CD4-positive, alpha-beta T cell treated with Interleukin-17A for 4 hours (primary cell): ENCODE results near the gene LY6G6C.

Experiments
- DNase-seq: peaks from one replicate; pipeline ENCODE4 v3.0.0-alpha.2; 2020; ENCODE audit warnings: mixed read lengths

Gene LY6G6C

DNA sequence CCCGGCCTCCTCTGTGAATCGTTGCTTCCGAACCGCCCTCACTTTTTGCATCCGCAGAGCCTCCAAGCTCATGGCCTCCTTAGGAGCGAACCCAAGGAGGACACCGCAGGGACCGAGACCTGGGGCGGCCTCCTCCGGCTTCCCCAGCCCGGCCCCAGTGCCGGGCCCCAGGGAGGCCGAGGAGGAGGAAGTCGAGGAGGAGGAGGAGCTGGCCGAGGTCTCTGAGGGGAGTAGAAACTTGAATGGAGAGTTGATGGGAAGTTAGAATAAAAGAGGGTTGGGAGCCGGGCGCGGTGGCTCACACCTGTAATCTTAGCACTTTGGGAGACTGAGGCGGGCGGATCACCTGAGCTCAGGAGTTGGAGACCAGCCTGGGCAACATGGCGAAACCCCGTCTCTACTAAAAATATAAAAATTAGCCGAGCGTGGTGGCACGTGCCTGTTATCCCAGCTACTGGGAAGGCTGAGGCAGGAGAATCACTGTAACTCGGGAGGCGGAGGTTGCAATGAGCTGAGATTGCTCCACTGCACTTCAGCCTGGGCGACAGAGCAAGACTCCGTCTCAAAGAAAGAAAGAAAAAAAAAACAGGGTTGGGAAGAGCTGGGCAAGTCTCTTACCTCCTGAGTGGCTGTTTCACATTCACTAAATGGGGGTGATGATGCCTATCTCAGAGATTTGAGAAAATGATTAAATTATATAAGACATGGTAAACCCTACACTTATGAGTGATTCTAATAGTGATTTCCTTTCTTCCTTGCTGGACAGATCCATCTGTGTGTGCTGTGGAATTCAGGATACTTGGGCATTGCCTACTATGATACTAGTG is 19.1 kb upstream of the LY6G6C start:
- DNase-seq, result no peak

DNA sequence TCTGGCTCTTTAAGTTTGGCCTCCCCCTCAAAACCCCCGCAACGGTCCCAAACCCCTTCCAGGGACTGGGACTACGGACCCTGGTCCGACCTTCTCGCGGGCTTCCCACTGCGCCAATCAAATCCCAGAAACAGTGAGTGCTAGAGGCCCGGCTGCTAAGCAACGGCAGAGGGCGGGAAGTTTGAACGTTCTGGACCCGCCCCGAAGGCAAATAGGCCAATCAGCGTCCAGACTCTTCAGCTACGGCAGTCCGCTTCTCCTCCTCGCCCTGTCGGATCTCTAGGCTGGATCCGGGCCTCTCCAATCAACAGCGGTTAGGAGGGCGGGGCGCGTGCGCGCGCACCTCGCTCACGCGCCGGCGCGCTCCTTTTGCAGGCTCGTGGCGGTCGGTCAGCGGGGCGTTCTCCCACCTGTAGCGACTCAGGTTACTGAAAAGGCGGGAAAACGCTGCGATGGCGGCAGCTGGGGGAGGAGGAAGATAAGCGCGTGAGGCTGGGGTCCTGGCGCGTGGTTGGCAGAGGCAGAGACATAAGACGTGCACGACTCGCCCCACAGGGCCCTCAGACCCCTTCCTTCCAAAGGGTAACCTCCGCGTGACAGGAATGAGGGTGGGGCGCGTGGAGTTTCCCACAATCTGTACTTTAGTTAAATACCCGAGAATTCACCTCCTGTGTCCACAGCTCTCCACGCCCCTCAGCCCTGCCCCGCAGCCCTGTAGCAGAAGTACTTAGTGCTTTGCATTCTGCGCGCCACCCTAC is 18.3 kb upstream of the LY6G6C start, which contains the start of gene MSH5:
MSH5 (plus strand) TSS at position 367 of the 758 bp plus-strand sequence. CDS start 462 bp downstream, outside the sequence.
- DNase-seq, result peak; percentile 95

DNA sequence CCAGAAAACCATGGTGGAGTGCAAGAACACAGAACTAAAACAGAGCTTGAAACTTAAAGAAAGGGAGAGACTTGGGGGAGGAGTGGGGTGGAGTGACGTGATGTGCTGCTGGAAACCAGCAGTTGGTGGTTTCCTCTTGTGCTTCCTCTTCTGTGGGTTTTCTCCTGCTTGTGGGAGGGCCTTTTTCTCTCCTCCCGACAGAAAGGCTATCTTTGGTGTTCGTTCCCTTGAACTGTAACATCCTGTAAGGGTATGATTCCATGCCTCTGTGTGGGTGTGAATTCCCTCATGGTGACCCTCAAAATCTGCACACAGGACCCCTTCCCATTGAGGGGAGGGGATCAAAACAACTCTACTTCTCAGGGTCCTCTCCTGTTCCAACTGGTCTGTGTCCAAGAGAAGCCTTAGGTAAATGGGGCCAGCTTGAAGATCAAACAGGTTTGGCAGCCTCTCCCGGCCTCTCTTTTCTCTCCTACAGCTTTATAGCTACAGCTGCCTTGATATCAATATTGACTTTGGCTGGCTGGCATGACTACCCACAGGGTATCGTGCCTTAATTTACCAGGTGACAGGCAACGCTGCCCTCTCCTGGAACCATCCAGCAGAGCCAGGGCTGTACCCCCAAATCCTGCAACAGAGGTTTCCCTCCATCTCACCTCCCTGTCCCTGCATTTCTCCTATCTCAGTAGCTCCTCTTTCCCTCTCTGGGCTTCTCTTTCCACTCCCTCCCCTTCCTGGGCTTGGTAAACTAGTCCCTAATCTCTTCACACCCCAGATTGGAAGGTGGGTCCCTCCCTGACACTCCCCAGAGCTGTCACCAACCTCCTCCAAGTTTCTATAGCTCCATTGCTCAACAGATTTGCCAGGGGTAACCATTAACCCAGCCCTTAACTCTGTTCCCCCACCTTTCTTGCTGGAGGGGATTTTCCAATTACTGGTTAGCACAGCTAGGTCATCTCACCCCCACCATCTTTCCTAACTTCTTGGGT is 16.7 kb upstream of the LY6G6C start:
- peak; percentile 74 for DNase-seq

DNA sequence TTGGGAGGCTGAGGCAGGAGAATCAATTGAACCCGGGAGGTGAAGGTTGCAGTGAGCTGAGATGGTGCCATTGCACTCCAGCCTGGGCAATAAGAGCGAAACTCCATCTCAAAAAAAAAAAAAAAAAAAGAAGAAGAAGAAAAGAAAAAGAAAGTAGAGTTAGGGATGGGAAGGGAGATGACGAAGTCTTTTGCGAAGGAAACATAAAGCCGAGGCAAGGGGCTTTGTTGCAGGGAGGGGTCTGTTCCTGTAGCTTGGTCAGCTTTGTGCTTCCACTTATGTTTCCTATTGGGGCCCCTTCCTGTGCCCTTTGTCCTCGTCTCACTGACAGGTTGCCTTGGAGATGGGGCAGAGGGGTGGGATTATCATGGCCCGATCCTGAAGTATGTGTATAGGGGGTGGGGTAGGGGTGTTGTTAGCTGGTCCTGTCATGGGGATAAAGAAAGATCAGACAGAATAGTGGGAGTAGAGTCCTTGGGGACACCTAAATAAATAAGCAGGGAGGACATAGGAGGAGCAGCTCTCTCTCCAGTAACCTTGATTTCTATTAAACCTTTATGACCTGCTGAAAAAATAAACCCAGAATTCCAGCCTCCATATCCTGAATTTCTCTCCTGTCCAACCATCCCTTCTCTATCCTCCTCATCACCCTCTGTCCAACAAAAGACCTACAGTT is 15.9 kb upstream of the LY6G6C start:
- no peak for DNase-seq

DNA sequence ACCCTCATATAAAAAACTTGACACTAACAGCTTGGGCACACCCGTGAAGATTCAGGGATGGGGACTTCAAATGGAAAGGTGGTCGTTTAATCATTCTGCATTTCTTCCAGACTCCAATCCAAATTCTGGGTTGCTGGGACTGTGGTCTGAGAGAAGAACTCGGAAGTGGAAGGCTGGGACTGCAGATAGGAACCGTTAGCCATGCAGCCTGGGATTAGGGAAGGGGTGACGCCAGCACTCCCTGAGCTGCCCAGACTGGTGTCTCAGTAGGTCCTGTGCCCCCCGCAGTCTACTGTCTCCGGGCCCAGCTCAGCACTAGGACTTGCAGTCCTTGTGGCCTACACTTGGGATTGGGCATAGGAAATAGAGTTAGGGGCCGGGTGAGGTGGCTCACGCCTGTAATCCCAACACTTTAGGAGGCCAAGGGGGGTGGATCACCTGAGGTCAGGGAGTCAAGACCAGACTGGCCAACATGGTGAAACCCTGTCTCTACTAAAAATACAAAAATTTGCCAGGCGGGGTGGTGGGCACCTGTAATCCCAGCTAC is 15.3 kb upstream of the LY6G6C start:
- no peak for DNase-seq

DNA sequence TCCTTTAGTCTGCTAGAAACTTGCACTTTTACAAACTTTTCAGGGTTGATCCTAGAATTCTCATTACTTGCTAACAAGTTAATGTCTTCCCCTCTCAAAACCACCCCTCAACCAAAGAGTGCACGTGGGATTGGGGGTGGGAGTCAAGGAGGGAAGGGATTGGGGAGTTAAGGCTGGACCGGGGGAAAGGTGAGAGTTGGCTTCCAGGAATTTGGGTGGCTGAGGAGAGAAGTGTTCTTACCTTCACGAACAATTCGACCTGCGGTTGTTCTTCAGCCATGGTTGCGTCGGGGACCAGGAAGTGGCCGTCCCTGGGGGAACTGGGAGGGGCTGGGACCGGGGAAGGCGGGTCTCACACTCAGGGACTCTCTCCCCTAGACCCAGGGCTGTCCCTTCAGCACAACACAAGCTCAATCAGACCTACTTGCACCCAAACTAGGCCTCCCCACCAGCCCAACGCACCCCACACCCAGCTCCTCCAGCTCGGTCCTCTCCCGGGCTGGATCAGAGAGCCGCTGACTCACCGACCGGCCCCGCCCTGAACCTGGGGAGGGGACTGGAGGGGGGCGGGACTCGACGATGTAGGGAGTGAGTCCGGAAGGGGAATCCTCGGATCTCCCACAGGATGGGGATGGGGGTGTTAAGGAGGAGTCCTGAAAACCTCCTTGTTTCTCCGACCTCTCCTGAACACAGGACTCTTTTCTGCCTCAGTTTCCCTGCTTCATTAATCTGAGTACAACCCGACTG is 14.6 kb upstream of the LY6G6C start, which contains the start of gene CLIC1:
CLIC1 (minus strand) TSS at position 510 of the 747 bp plus-strand sequence; CDS start at position 280, 230 bp downstream.
- peak; percentile 85 for DNase-seq

DNA sequence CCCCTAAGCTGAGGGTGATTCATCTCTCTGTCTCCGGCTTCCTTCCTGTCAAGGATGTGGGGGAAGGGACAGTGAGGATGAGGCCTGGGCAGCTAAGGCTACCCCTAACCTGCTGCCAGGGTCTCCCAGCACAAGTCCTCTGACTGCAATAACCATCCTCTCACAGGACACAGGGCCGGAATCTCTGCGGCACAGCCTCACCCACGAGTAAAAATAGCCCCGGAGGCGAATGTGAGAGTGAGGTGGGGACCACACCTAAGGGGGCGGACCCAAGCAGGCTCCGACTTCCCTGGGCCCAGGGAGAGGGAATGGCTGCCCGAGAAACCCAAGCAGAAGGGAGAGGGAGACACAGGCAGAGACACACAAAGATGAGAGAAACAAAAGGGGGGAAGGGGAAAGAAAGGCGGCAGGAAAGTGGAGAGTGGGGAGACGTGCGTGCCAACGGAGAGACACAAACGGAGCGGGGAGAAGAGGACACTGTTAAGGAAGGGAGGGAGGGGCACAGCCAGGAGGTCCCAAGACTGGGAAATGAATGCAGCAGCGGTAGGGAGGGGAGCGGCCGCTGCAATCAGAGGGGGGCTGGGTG is 13.4 kb upstream of the LY6G6C start:
- peak; percentile 69 for DNase-seq

DNA sequence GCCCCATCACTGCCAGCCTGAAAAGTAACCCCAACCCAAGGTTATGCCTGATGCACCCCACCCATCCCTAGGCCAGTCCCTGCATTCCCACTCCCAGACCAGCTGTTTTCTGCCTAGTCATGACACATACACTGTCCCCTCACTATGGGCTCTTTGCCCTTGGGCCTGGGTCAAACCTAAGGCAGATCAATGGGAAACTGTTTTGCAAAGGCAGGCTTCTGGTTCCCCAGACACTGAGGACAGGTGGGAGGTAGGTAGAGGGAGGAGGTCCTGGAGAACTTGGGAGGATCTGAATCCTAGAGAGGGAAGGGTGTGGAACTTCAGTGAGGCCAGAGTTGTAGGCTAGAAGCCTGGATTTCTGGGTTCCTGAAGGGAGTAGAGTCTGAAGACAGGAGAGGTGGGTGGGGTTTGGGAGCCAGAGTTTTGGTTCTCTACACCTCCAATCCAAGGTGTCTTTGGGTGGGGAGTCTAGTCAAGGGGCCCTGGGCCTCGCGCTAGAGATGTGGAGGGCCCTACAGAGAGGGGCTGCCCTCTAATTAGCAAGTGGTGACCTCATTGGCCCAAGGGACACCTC is 12.8 kb upstream of the LY6G6C start:
- no peak for DNase-seq

DNA sequence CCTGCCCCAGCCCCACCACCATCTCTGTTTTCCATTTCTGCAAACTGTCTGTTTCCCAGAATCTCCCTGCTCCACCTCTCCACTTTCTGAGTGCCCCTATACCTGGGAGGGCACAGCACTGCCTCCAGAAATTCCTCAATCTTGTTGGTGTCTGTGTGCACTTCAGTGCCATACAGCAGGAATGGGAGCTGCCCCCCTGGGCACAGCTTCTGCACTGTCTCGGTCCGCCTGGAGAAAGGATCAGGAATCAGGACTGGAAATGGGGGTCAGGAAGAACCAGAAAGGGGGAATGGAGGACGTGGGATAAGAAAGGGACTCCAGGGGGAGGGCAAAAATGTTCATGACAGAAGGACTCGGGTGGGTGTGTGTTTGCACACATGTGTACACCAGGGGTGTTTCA is 12.2 kb upstream of the LY6G6C start:
- no peak for DNase-seq

DNA sequence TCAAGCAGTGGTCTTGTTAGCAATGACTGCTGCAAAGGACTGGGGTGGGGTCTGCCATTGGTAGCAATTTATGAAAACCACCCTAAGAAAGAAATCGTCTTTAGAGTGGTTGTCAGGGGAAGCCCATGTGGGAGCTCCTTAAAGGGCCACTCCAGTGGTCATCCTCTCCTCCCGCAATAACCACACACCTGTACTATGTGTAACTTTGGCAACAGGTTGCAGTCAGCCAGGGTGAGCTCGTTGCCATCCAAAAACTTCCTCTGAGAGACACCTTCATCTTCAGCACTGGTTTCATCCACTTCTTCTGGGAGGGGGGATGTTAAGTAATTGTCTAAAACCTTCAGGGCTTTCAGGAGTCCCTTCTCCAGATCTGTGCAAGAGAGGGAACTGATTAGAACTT is 10.5 kb upstream of the LY6G6C start:
- no peak for DNase-seq

DNA sequence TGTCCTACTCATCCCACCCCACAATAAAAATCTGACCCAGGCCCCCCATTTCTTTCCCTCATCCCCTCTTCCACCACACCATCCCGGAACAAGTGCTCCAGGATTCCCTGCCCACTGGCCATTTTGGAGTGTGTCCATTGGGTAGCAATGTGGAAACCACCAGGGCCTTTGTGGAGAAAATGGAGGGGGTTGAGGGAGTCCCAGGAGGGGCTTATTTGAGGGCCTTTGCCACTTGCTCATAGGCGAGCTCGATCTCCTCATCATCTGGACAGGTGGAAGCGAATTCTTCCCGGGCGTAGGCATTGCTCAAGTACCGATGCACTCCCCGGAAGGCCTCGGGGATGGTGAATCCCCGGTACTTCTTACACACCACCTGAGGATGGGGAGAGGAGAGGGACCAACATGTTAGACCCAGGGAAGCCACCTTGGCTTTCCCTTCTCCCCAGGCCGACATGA is 9.1 kb upstream of the LY6G6C start:
- DNase-seq, result no peak

DNA sequence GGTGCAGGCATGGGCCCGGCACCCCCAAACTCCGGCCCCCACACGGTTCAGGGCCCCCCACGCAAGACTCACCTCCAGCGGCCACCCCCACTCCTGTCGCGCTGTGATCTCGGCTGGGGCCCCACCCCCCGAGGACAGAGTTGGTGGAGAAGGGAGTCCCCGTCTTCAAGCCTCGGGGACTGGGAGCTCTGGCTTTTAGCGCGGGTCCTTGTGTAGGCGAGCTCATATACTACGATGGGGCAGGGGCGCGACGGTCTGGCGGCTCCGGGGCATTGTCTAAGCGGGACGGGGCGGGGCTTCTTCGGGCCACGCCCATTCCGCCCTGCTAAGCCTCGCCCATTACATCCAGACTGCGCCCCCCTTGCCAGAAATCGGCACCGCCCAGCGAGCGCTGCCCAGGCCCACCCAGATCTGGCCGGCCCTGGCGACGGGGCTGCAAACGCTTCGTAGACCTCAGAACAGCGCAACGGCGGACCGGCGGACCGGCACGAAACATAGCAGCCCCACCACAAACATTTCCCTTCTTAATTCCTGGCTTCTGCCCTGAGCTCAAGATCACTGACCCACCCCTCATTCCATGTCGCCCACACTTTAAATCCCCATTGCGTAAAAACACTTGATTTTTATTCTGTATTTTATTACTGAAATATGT is 8.6 kb upstream of the LY6G6C start:
- peak; percentile 76 for DNase-seq

DNA sequence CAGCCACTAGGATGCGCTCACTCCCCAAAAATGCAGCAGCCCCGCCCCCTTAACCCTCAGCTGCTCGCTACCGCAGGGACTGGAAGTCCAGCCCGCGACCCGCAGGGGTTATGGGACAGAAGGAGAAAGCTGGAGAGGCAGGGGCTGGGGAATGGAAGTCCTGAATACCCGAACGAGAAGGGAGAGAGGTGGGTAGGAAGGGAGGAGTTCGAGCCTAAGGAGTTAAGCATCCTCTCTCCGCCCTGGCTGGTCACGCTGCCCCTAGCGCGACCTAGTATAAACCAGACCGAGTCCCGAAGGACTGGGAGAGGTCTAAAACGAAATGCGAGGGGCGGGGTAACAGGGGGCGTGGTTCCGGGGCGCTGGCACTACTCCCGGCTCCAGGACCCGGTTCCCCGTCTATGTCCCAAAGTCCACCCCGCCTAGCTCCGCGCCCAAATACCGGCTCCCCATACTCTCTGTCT is 8.0 kb upstream of the LY6G6C start:
- peak; percentile 90 for DNase-seq

DNA sequence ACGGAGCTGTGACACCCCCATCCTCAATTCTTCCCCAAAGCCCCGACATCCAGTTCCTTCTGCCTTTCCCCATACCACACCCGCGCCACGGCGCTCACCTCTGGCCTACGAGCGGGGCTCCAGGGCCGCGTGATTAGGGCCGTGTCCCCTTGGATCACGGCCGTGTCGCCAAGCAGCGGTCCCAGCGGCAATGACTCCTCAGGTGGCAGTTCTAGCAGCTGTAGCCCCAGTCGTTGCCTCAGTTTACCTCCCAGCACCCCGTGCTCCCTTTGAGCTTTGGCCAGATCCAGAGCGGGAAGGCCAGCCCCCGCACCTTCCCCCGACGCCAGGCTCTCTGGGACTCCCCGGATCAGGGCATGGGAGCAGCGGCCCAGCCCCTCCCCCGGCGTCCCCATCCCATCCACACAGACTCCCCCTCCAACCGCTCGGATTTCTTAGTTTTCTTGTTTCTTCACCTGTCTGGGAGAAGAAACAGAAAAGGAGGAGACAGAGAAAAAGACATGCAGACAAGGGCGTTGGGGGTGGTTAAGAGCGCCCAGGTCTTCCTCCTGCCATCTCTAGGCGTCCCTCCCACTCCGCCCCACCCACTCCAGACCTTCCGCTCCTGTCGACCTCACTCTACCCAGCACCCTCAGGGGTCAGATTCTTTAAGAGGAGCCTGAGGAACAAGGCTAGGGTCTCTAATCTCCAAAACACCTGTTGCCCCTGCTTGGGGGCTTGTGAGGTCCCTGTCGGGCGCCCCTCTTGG is 7.4 kb upstream of the LY6G6C start, which contains the start of gene DDAH2:
DDAH2 (minus strand) TSS at position 533 of the 748 bp plus-strand sequence; CDS start at position 395, 138 bp downstream.
- no peak for DNase-seq

DNA sequence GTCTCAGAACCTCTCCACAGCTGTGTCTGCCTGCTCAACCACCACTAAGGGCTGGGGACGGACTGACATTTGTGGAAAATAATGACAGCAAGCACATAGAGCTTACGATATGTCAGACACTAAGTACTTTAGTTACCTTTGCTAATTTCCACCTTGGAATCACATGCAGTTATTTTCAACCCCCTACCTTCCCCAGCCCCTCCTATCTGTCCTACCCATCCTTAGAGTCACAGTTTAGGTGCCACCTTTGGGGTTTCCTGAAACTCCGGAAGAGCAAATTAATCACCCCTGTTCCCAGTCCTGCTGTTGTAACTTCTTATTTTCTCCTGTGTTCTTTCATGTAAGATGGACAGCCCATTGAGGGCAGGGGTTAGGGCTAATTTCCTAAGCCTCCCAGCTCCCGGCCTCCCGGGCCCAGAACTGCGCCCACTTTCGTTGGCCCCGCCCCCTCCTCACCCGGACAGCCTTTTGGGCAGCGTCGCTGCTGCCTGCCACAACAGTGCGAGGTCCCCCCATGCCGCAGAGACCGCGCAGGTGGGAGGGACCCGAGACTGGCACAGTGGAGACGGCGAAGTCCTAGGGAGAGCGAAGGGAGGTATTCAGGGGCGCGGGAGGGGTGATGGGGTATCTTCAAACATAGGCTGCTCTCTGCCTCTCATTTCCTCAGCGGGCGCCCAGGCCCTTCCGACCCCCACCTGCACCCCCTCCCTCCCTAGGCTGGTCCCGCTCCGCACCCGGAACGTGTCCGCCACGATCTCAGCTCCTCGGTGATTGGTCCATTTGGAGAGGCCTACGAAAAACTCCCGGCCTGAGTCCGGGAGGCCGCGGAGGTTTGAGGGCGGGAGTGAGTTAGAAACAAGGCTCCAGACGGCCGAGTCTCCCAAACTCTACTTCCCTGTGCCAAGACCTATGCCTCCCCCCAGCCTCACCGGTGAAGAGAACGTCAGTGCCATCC is 6.4 kb upstream of the LY6G6C start:
- DNase-seq, result no peak

DNA sequence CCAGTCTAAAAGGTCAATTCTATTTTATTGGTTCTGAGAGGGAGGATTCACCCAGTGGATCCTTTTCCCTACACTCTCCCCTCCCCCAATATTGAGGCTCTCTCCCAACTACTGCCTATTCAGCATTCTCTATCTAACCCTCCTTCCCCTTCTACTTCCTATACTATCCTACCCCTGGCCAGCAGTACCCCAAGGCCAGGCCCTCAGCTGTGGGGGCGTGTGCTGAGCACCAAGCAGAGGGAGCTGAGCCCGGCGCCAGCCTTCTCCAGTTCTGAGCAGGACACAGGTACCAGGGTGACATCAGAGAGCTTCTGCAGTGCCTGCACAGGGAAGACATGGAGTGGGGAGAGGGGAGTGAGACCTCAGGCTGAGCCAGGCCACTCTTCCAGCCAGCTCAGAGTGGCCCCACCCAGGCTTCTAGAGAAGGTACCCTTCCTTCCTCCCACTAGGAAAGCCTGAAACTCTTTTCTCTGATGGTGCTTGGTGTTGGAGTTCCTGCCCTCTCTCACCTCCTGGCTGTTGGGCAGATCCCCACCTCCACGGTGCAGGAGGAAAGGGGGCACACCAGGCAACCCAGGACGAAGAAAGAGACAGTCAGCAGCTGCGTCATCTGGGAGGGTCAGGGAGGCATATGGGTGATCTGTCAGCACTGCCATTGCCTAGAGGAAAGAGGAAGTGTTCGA is 5.6 kb upstream of the LY6G6C start:
- peak; percentile 53 for DNase-seq
